ENCODE data around the gene MYO9B. TPM values are rescaled to one million over a fixed set of nuclear protein-coding genes. Genes with fewer than 3 reads are reported as not detected.
A peak's percentile ranks its signal among the peaks of the same experiment; 100 is the strongest.

The MYO9B gene
- total and polyA plus RNA-seq, 2 of the 13 experiments (the other 11 are each of a cell fraction or from before 2014, with no cell fraction given) = 18.0 to 18.3 TPM

GRCh38 chr19:17075035-17075863, at the start of gene MYO9B, which contains the start of gene HAUS8 (continued):
- peak; percentile 87 for TF ChIP-seq ZNF781 (CRISPR knock-in tag; IDR thresholded peaks at IDR 0.05; ENCODE audit: borderline replicate concordance, not compliant biosample characterization)
- TF ChIP-seq THRA (CRISPR knock-in tag; IDR thresholded peaks at IDR 0.05; ENCODE audit: borderline replicate concordance) = no peak; the same call in 1 of the 2 replicates
- TF ChIP-seq YY1 (IDR thresholded peaks at IDR 0.05; ENCODE audit: insufficient read depth, insufficient replicate concordance, low read depth, low read length) = peak; percentile 93
- peak; percentile 57 for TF ChIP-seq ZNF816 (CRISPR knock-in tag; IDR thresholded peaks at IDR 0.05; ENCODE audit: borderline replicate concordance)
- TF ChIP-seq PITX1 (CRISPR knock-in tag; IDR thresholded peaks at IDR 0.05) = 0 out of 2 replicates have a peak, but pooled peaks have one; percentile 44
- TF ChIP-seq SNRNP70 (IDR thresholded peaks at IDR 0.05; ENCODE audit: low read depth, low read length) = no peak
- 0 out of 2 replicates have a peak, but pooled peaks have one; percentile 17 for TF ChIP-seq IKZF5 (CRISPR knock-in tag; IDR thresholded peaks at IDR 0.05)
- 0 out of 2 replicates have a peak, but pooled peaks have one; percentile 24 for TF ChIP-seq ZNF281 (CRISPR knock-in tag; IDR thresholded peaks at IDR 0.05; ENCODE audit: borderline replicate concordance)
- TF ChIP-seq LBX2 (CRISPR knock-in tag; IDR thresholded peaks at IDR 0.05; ENCODE audit: borderline replicate concordance) = no peak
- no peak for TF ChIP-seq ATM (IDR thresholded peaks at IDR 0.05; ENCODE audit: borderline replicate concordance)
- TF ChIP-seq POLR2AphosphoS2 (IDR thresholded peaks at IDR 0.05; ENCODE audit: low read depth, low read length) = no peak
- TF ChIP-seq ZNF572 (CRISPR knock-in tag; IDR thresholded peaks at IDR 0.05) = 0 out of 2 replicates have a peak, but pooled peaks have one; percentile 1
- peak; percentile 55 for TF ChIP-seq HNRNPK (IDR thresholded peaks at IDR 0.05; ENCODE audit: low read depth, low read length, poor library complexity, severe bottlenecking)
- peak; percentile 66; the same call in 1 of the 2 replicates for TF ChIP-seq MEIS2 (CRISPR knock-in tag; IDR thresholded peaks at IDR 0.05)
- no peak; the same call in 1 of the 2 replicates for TF ChIP-seq SRY (CRISPR knock-in tag; IDR thresholded peaks at IDR 0.05)
- peak; percentile 64; the same call in 1 of the 2 replicates for TF ChIP-seq ZFP37 (CRISPR knock-in tag; IDR thresholded peaks at IDR 0.05; ENCODE audit: borderline replicate concordance)
- TF ChIP-seq JUN (CRISPR knock-in tag; IDR thresholded peaks at IDR 0.05) = peak; percentile 31; the same call in 1 of the 2 replicates
- TF ChIP-seq TFE3 (CRISPR knock-in tag; IDR thresholded peaks at IDR 0.05) = no peak; the same call in none of the 2 replicates
- peak; percentile 79 for TF ChIP-seq PHF8 (CRISPR knock-in tag; IDR thresholded peaks at IDR 0.05)
